K562 (cell line): ENCODE data around the gene REP15. TPM values are rescaled to one million over a fixed set of nuclear protein-coding genes. Genes with fewer than 3 reads are reported as not detected.

Source experiments
- ATAC-seq: fragments of 200-7000 bp; cut with Tn5 transposase; 3 replicates; pipeline ENCODE4 v1.9.1; 2020; ENCODE audit warnings: moderate library complexity
- BruUV-seq: library from RNA; stranded (reverse); fragments of 400-500 nt; replicated peaks from 2 replicates; lab custom pipeline; 2021; lab: Mats Ljungman, UMichigan
- CTCF ChIA-PET: fragments of 300-600 bp; formaldehyde crosslinking; extraction: SDS; loops from one replicate; lab custom pipeline; 2021; ENCODE audit warnings: low intra/inter-chr PET ratio; lab: Yijun Ruan, JAX
- POLR2A ChIA-PET: fragments of 300-600, 350-650 bp; sonication (Branson Sonifier 250); formaldehyde crosslinking; extraction: SDS; loops from one replicate; lab custom pipeline; 2021; ENCODE audit warnings: antibody characterized with exemption, inconsistent platforms; lab: Yijun Ruan, JAX
- DNase-seq, 4 experiments: peaks; one replicate each; pipeline versions ENCODE4 v3.0.0 to v3.0.0-alpha.2; 2011 to 2018; ENCODE audit warnings: low spot score in 3 of 4, mixed read lengths in 3 of 4; ENCODE audit errors: extremely low read depth in 1 of 4
- FAIRE-seq: peaks from 2 replicates; lab custom pipeline; 2011; peaks lifted over from hg19 to GRCh38; lab: Jason Lieb, UNC
- H2AFZ ChIP-seq: 2 replicates; pipeline ENCODE4 v1.6.0; 2011; ENCODE audit warnings: low read depth, low read length, control low read depth, inconsistent platforms
- H3K27ac ChIP-seq: fragments of 200-600 bp; 3 replicates; pipeline ENCODE4 v1.8.0; 2011; ENCODE audit warnings: low read depth, mild to moderate bottlenecking, control low read depth, inconsistent platforms, low read length, moderate library complexity, mixed read lengths; ENCODE audit errors: extremely low read depth
- H3K27me3 ChIP-seq, 2 experiments: fragments of 300-600 bp in 1 of 2; 2 replicates in 1 of 2; 3 replicates in 1 of 2; pipeline versions ENCODE4 v1.6.0 to v1.8.0; 2011; ENCODE audit warnings: inconsistent platforms in 2 of 2, low read length in 2 of 2, mild to moderate bottlenecking in 1 of 2, mixed read lengths in 1 of 2, moderate library complexity in 1 of 2; ENCODE audit not compliant: control insufficient read depth in 2 of 2, insufficient read depth in 2 of 2
- H3K36me3 ChIP-seq: fragments of 300-600 bp; 3 replicates; pipeline ENCODE4 v1.8.0; 2011; ENCODE audit warnings: mild to moderate bottlenecking, low read length, inconsistent platforms; ENCODE audit not compliant: control insufficient read depth, insufficient read depth
- H3K4me1 ChIP-seq, 2 experiments: fragments of 200-600 bp in 1 of 2; replicated peaks in 1 of 2; 2 replicates in 1 of 2; 3 replicates in 1 of 2; pipeline versions ENCODE4 v1.5.1 to v1.8.0; 2011; ENCODE audit warnings: inconsistent platforms in 2 of 2, low read length in 2 of 2, mild to moderate bottlenecking in 1 of 2, mixed read lengths in 1 of 2, moderate library complexity in 1 of 2; ENCODE audit not compliant: control insufficient read depth in 2 of 2, insufficient read depth in 2 of 2
- H3K4me2 ChIP-seq: 2 replicates; pipeline ENCODE4 v1.6.1; 2011; ENCODE audit warnings: low read length, control low read depth, inconsistent platforms, mixed read lengths; ENCODE audit not compliant: insufficient read depth
- H3K4me3 ChIP-seq: fragments of 200-600 bp; sonication (generic), shearing (Covaris generic); 2 replicates; pipeline ENCODE4 v1.5.1; 2016; ENCODE audit warnings: control low read depth, inconsistent platforms
- H3K79me2 ChIP-seq: fragments of 200-600 bp; 3 replicates; pipeline ENCODE4 v1.8.0; 2011; ENCODE audit warnings: low read length, inconsistent platforms; ENCODE audit not compliant: control insufficient read depth, insufficient read depth
- H3K9ac ChIP-seq, 2 experiments: 2 replicates each; pipeline versions ENCODE4 v1.6.0 to v1.6.1; 2011; ENCODE audit warnings: low read depth in 2 of 2, low read length in 2 of 2, control low read depth in 1 of 2, inconsistent platforms in 1 of 2, mild to moderate bottlenecking in 1 of 2, mixed read lengths in 1 of 2; ENCODE audit not compliant: insufficient read depth in 1 of 2
- H3K9me1 ChIP-seq: one replicate; pipeline ENCODE4 v1.6.0; 2011; ENCODE audit warnings: inconsistent platforms, mild to moderate bottlenecking, low read length, moderate library complexity; ENCODE audit not compliant: control insufficient read depth, insufficient read depth
- H3K9me3 ChIP-seq: replicated peaks from 2 replicates; pipeline ENCODE4 v1.5.1; 2011; ENCODE audit warnings: low read depth, low read length, inconsistent platforms; ENCODE audit not compliant: control insufficient read depth, insufficient read depth
- H4K20me1 ChIP-seq: replicated peaks from 2 replicates; pipeline ENCODE4 v1.6.1; 2011; ENCODE audit warnings: low read length, inconsistent platforms, mixed read lengths; ENCODE audit not compliant: control insufficient read depth, insufficient read depth
- NR2C1 ChIP-seq, 2 experiments: fragments of 450-650 bp; IDR thresholded peaks; 2 replicates each; pipeline ENCODE4 v1.6.1; 2017; ENCODE audit warnings: mild to moderate bottlenecking in 2 of 2, antibody characterized with exemption in 1 of 2, inconsistent platforms in 1 of 2, missing compliant biosample characterization in 1 of 2, missing genetic modification characterization in 1 of 2
- ZNF668 ChIP-seq: fragments of 250-450 bp; sonication (Bioruptor Pico); IDR thresholded peaks from 2 replicates; pipeline ENCODE4 v1.8.0; 2022; ENCODE audit warnings: mild to moderate bottlenecking, inconsistent platforms
- WGBS: fragments of 100-300 bp; shearing (Covaris generic); methylation state at CpG from one replicate; pipeline ENCODE4 v1.1.6; 2016; ENCODE audit warnings: low coverage, mixed read lengths; ENCODE audit not compliant: insufficient coverage; ENCODE audit errors: missing lambda C conversion rate; 5-methylcytosine and 5-hydroxymethylcytosine counted together
- in situ Hi-C: fragments of 300-500 bp; cut with MboI; formaldehyde crosslinking; loops from 4 replicates; pipeline ENCODE4 v1.15.0; 2018; ENCODE audit warnings: inconsistent platforms, mixed read lengths
- intact Hi-C: fragments of 100-400 bp; cut with micrococcal nuclease; formaldehyde crosslinking; loops from 2 replicates; pipeline ENCODE4 v1.14.2; 2022
- polyA plus RNA-seq, 8 experiments: library from polyadenylated mRNA; depleted of rRNA in 4 of 8; stranded (reverse) in 5 of 8; unstranded in 3 of 8; fragments of >200 nt; fragmentation: Nextera tagmentation in 2 of 8; fragmentation: Illumina TruSeq in 1 of 8; extraction: Ambion mirVana in 2 of 8; extraction: Trizol in 1 of 8; gene quantifications; 2 replicates each; pipeline versions ENCODE4 v1.2.1 to v1.2.3, GENCODE V29; 2011 to 2014; ENCODE audit warnings: inconsistent platforms in 1 of 8, missing spikeins in 1 of 8
- total RNA-seq, 7 experiments: library from RNA; depleted of rRNA in 6 of 7; stranded (reverse); fragments of >200 nt in 6 of 7; fragmentation: Illumina TruSeq in 2 of 7; extraction: Trizol in 2 of 7; gene quantifications; 2 replicates each; pipeline versions ENCODE4 v1.2.1 to v1.2.3, GENCODE V29; 2011 to 2021; ENCODE audit warnings: low replicate concordance in 1 of 7

REP15 gene
- total and polyA plus RNA-seq, 9 of the 15 experiments (the other 6 are each of a cell fraction or from before 2014, with no cell fraction given): not detected

DNA sequence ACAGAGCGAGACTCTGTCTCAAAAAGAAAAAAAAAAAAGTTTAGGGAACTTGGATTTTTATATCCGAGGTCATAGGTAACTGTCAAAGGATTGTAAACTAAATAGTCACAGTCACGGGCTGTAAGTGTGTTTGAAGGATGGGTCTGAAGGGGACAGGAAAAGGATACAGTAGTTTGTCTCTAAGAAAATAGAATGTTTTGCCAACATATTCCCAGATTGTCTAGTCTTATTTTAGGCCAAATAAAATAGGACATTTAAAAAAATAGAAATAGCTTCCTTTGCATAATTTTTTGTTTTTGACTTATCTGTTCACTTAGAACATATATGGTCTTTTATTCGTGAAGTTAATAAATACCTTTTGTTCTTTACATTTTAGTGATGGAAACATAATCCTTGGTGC is 24.2 kb upstream of the REP15 start:
- no peak overlapping the region for H3K9ac ChIP-seq
- in situ Hi-C loops: no loop called here
- ChIA-PET CTCF (no interaction called here), POLR2A (no interaction called here)
- ATAC-seq (no peak), DNase-seq (no peak), FAIRE-seq (no peak)
- peaks cover 9 to 19% of the 10 kb centered on the region in 2 experiments for H3K27me3 ChIP-seq
- no peaks in the 10 kb centered on the region for H3K9me3 ChIP-seq
- no peak overlapping the region for H2AFZ ChIP-seq
- no peaks in the 10 kb centered on the region for H4K20me1 ChIP-seq
- no peak overlapping the region for H3K4me2 ChIP-seq
- no peaks in the 10 kb centered on the region for H3K9me1 ChIP-seq
- no TSS peak for BruUV-seq
- no peak for TF ChIP-seq NR2C1 (IDR thresholded peaks at IDR 0.05)
- peak; percentile 35; the same call in 1 of the 2 replicates for TF ChIP-seq NR2C1 (tag; IDR thresholded peaks at IDR 0.05)
- no peak for TF ChIP-seq ZNF668 (CRISPR knock-in tag)
- H3K27ac ChIP-seq: no peak overlapping the region
- H3K4me1 ChIP-seq: no peaks in the 10 kb centered on the region
- no peak overlapping the region for H3K4me3 ChIP-seq
- H3K36me3 ChIP-seq: no peaks in the 10 kb centered on the region
- intact Hi-C loops: no loop called here
- no peaks in the 10 kb centered on the region for H3K79me2 ChIP-seq
- WGBS: 0% methylated on average over 4 of the region's 4 CpGs

DNA sequence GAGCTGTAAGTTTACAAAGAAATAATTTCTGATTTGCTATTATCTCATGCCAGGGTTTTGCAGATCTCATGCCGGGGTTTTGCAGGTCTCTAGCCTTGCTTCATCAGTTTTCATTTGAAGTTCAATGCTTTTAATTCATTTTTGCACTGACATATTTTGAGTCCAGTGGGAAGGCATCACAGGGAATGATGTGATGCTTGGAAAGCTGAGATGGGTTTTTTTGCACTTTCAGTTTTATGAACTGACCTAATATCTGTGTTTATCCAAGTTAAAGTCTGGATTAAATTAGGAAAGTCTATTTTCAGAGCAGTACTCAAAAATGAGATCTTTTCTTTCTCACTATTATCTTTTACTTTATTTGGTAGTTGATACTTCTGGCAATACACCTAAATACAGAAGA is 23.6 kb upstream of the REP15 start:
- DNase-seq (no peak), FAIRE-seq (no peak), ATAC-seq (no peak)
- no peak overlapping the region for H3K4me3 ChIP-seq
- BruUV-seq: no TSS peak
- H3K9me3 ChIP-seq: no peaks in the 10 kb centered on the region
- H3K4me2 ChIP-seq: no peak overlapping the region
- POLR2A ChIA-PET: no interaction called here
- intact Hi-C loops (no loop called here), in situ Hi-C loops (no loop called here)
- no peak overlapping the region for H2AFZ ChIP-seq
- CTCF ChIA-PET: no interaction called here
- no peak overlapping the region for H3K27ac ChIP-seq
- H3K4me1 ChIP-seq: no peaks in the 10 kb centered on the region
- H3K27me3 ChIP-seq: peaks cover 12 to 19% of the 10 kb centered on the region in 2 experiments
- TF ChIP-seq NR2C1 (IDR thresholded peaks at IDR 0.05): no peak
- no peak for TF ChIP-seq NR2C1 (tag; IDR thresholded peaks at IDR 0.05)
- no peaks in the 10 kb centered on the region for H4K20me1 ChIP-seq
- WGBS: 0% methylated on average over 1 of the region's 1 CpG
- no peaks in the 10 kb centered on the region for H3K36me3 ChIP-seq
- no peaks in the 10 kb centered on the region for H3K9me1 ChIP-seq
- no peak overlapping the region for H3K9ac ChIP-seq
- no peaks in the 10 kb centered on the region for H3K79me2 ChIP-seq
